OCI-LY1 (cell line): ENCODE measurements around the gene CLEC4D.

Experiments
- H2AFZ ChIP-seq: fragments of 200-600 bp; sonication (generic), shearing (Covaris generic); 2 replicates; pipeline ENCODE4 v1.6.0; 2014; ENCODE audit warnings: antibody characterized with exemption, mild to moderate bottlenecking, low read length
- H3F3A ChIP-seq: fragments of 200-600 bp; sonication (generic), shearing (Covaris generic); 2 replicates; pipeline ENCODE4 v1.6.0; 2014; ENCODE audit warnings: mild to moderate bottlenecking, antibody characterized with exemption, low read length, moderate library complexity; ENCODE audit not compliant: insufficient read depth
- H3K27ac ChIP-seq: fragments of 200-600 bp; sonication (generic); 2 replicates; pipeline ENCODE4 v1.5.1; 2014; ENCODE audit warnings: low read length, mixed run types, mild to moderate bottlenecking, low read depth; ENCODE audit not compliant: poor library complexity, severe bottlenecking
- H3K27me3 ChIP-seq: fragments of 200-600 bp; sonication (generic); 2 replicates; pipeline ENCODE4 v1.6.0; 2014; ENCODE audit warnings: antibody characterized with exemption, mild to moderate bottlenecking, low read length, moderate library complexity; ENCODE audit not compliant: insufficient read depth
- H3K36me3 ChIP-seq: fragments of 200-600 bp; sonication (generic); 2 replicates; pipeline ENCODE4 v1.6.1; 2014; ENCODE audit warnings: mild to moderate bottlenecking, antibody characterized with exemption, low read length, moderate library complexity, mixed read lengths; ENCODE audit not compliant: insufficient read depth
- H3K4me1 ChIP-seq: fragments of 200-600 bp; sonication (generic); 2 replicates; pipeline ENCODE4 v1.5.1; 2014; ENCODE audit warnings: mild to moderate bottlenecking, low read length, moderate library complexity; ENCODE audit not compliant: insufficient read depth, severe bottlenecking
- H3K4me2 ChIP-seq: fragments of 200-600 bp; sonication (generic), shearing (Covaris generic); 2 replicates; pipeline ENCODE4 v1.6.1; 2014; ENCODE audit warnings: low read length
- H3K4me3 ChIP-seq: fragments of 200-600 bp; sonication (generic); 2 replicates; pipeline ENCODE4 v1.5.1; 2014; ENCODE audit warnings: low read length, low read depth, mild to moderate bottlenecking, mixed read lengths; ENCODE audit not compliant: poor library complexity, severe bottlenecking
- H3K79me2 ChIP-seq: fragments of 200-600 bp; shearing (Covaris generic); 2 replicates; pipeline ENCODE4 v1.6.1; 2016; ENCODE audit warnings: mixed run types, low read length, mixed read lengths; ENCODE audit not compliant: insufficient read depth
- H3K9ac ChIP-seq: fragments of 200-600 bp; sonication (generic), shearing (Covaris generic); 2 replicates; pipeline ENCODE4 v1.6.1; 2014; ENCODE audit warnings: mild to moderate bottlenecking, low read length, mixed read lengths
- H3K9me2 ChIP-seq: fragments of 200-600 bp; sonication (generic), shearing (Covaris generic); 2 replicates; pipeline ENCODE4 v1.6.1; 2014; ENCODE audit warnings: low read depth, mild to moderate bottlenecking, low read length, mixed read lengths
- H3K9me3 ChIP-seq: fragments of 200-600 bp; shearing (Covaris generic); 2 replicates; pipeline ENCODE4 v1.6.1; 2014; ENCODE audit warnings: low read length, mixed read lengths
- H4K20me1 ChIP-seq: fragments of 200-600 bp; sonication (generic), shearing (Covaris generic); 2 replicates; pipeline ENCODE4 v1.6.0; 2016; ENCODE audit warnings: mild to moderate bottlenecking, low read length; ENCODE audit not compliant: insufficient read depth
- EZH2 ChIP-seq: fragments of 200-600 bp; sonication (generic), shearing (Covaris generic); IDR thresholded peaks from 2 replicates; pipeline ENCODE4 v1.8.0; 2017; ENCODE audit warnings: borderline replicate concordance, mixed run types, mild to moderate bottlenecking, antibody characterized with exemption, low read length, moderate library complexity, mixed read lengths
- TF ChIP-seq, protein P1 (sequence below): fragments of 200-600 bp; sonication (generic), shearing (Covaris generic); IDR thresholded peaks from 2 replicates; pipeline ENCODE4 v1.5.1; 2017; ENCODE audit warnings: mild to moderate bottlenecking, antibody characterized with exemption, low read length, moderate library complexity, mixed read lengths

Gene CLEC4D

DNA sequence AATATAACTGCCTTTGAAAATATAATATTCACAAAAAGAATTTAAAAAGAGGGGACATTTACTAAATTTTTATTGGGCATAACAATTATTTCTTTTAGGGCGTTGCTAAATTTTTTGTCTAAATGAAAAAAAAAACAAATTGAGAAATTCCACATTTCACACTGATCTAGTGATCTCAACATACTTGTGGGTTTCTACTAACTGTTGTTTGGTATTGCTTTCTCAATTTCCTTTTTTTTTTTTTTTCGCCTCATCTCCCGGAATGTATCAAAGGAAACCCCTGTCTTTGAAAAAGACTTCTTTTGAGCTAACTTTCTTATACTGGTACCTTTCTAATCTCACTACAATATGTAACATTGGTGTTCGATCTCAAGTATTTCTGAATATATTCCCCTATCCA lies at the start of gene CLEC4D:
CLEC4D (plus strand) TSS at position 248 of the 400 bp plus-strand sequence. CDS start 230 bp downstream, outside the sequence.
- Histone ChIP-seq H3K4me2 (no peak within 1 kb of the TSS), H3K27ac (no peak within 1 kb of the TSS), H4K20me1 (no peaks in the 10 kb centered on the region), H2AFZ (no peak within 1 kb of the TSS), H3F3A (no peaks in the 10 kb centered on the region), H3K4me3 (no peak within 1 kb of the TSS), H3K36me3 (no peaks in the 10 kb centered on the region), H3K4me1 (peaks cover 12% of the 10 kb centered on the region), H3K9me2 (no peaks in the 10 kb centered on the region), H3K27me3 (no peaks in the 10 kb centered on the region), H3K79me2 (no peaks in the 10 kb centered on the region), H3K9ac (no peak within 1 kb of the TSS), H3K9me3 (no peaks in the 10 kb centered on the region)
- TF ChIP-seq, protein P1, sequence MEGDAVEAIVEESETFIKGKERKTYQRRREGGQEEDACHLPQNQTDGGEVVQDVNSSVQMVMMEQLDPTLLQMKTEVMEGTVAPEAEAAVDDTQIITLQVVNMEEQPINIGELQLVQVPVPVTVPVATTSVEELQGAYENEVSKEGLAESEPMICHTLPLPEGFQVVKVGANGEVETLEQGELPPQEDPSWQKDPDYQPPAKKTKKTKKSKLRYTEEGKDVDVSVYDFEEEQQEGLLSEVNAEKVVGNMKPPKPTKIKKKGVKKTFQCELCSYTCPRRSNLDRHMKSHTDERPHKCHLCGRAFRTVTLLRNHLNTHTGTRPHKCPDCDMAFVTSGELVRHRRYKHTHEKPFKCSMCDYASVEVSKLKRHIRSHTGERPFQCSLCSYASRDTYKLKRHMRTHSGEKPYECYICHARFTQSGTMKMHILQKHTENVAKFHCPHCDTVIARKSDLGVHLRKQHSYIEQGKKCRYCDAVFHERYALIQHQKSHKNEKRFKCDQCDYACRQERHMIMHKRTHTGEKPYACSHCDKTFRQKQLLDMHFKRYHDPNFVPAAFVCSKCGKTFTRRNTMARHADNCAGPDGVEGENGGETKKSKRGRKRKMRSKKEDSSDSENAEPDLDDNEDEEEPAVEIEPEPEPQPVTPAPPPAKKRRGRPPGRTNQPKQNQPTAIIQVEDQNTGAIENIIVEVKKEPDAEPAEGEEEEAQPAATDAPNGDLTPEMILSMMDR, result no peak
- TF ChIP-seq EZH2, result no peak

DNA sequence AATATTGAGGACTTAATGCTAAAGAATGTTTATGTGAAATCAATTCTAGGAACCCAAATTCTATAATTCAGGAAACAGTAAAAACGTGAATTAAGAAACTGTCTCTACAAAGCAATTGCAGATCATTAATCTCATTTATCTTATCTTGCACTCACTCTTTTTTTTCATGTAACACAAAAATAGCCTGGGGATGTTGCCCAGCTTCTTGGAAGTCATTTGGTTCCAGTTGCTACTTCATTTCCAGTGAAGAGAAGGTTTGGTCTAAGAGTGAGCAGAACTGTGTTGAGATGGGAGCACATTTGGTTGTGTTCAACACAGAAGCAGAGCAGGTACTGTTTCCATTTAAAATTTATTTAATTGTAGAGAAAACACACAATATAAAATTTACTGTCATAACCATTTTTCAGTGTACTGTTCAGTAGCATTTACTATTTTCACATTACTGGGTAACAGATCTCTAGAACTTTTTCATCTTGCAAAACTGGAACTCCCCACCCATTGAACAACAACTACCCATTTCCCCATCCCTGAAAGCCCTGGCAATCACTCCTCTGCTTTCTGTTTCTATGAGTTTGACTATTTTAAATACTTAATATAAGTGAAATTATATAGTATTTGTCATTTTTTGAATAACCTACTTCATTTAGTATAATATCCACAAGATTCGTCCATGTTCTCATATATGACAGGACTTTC lies 47.9 kb upstream of the CLEC4D start:
- H3K27me3 ChIP-seq, result no peaks in the 10 kb centered on the region; the same call in 1 of the 2 replicates
- H3K4me1 ChIP-seq, result no peaks in the 10 kb centered on the region
- no peaks in the 10 kb centered on the region for H3F3A ChIP-seq
- no peaks in the 10 kb centered on the region for H4K20me1 ChIP-seq
- TF ChIP-seq, protein P1, result no peak
- no peak for TF ChIP-seq EZH2
- no peaks in the 10 kb centered on the region for H3K79me2 ChIP-seq
- no peak overlapping the region for H2AFZ ChIP-seq
- H3K9me2 ChIP-seq, result no peaks in the 10 kb centered on the region
- H3K36me3 ChIP-seq, result no peaks in the 10 kb centered on the region
- no peak overlapping the region for H3K4me2 ChIP-seq
- H3K27ac ChIP-seq, result no peak overlapping the region
- no peak overlapping the region for H3K4me3 ChIP-seq
- H3K9ac ChIP-seq, result no peak overlapping the region
- 0 out of 2 replicates have a peak, but pooled peaks cover 3% of the 10 kb centered on the region for H3K9me3 ChIP-seq

DNA sequence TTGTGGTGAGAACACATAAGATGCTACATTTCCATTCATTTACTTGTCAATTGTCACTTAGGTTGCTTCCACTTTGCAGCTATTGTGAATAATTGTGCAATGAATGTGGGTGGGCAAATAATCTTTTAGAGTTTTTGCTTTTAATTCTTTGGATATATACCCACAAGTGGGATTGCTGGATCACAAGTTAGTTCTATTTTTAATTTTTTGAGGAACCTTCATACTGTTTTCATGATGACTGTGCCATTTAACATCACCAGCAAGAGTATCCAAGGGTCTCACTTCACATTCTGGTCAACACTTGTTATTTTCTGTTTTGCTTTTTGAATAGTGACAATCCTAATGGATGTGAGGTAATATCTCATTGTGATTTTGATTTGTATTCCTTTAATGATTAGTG lies 47.1 kb upstream of the CLEC4D start:
- H3K9ac ChIP-seq, result no peak overlapping the region
- no peak overlapping the region for H3K4me3 ChIP-seq
- no peak overlapping the region for H3K27ac ChIP-seq
- no peaks in the 10 kb centered on the region for H3K9me2 ChIP-seq
- no peaks in the 10 kb centered on the region; the same call in 1 of the 2 replicates for H3K27me3 ChIP-seq
- H3K9me3 ChIP-seq, result 0 out of 2 replicates have a peak, but pooled peaks cover 3% of the 10 kb centered on the region
- H2AFZ ChIP-seq, result no peak overlapping the region
- H3K79me2 ChIP-seq, result no peaks in the 10 kb centered on the region
- no peak for TF ChIP-seq EZH2
- TF ChIP-seq, protein P1, result no peak
- H3K4me2 ChIP-seq, result no peak overlapping the region
- no peaks in the 10 kb centered on the region for H3K4me1 ChIP-seq
- no peaks in the 10 kb centered on the region for H4K20me1 ChIP-seq
- no peaks in the 10 kb centered on the region for H3K36me3 ChIP-seq
- H3F3A ChIP-seq, result no peaks in the 10 kb centered on the region
